ENCODE data around the gene PAK2. TPM values are rescaled to one million over a fixed set of nuclear protein-coding genes. Genes with fewer than 3 reads are reported as not detected.

Gene PAK2
- total RNA-seq, 1 donor from 2014 or later = 41.3 TPM

GRCh38 chr3:196778755-196779154, 39.1 kb downstream of the PAK2 start:
- Histone ChIP-seq H3K27ac (no peak overlapping the region), H3K36me3 (peaks cover 0 to 5% of the 10 kb centered on the region in 2 donors), H3K9me3 (no peaks in the 10 kb centered on the region), H3K4me1 (peaks cover 42% of the 10 kb centered on the region), H3K27me3 (no peaks in the 10 kb centered on the region), H3K4me3 (no peak overlapping the region)
- no peak for DNase-seq (ENCODE audit: extremely low spot score in 2 of 2)
- no peak for TF ChIP-seq POLR2A (IDR thresholded peaks at IDR 0.05)
- TF ChIP-seq CTCF (IDR thresholded peaks at IDR 0.05) = no peak
- no peak for TF ChIP-seq POLR2AphosphoS5 (IDR thresholded peaks at IDR 0.05; ENCODE audit: insufficient read depth in 1 of 2, low read depth in 1 of 2)
- intact Hi-C loops (cut with DNase I) = no loop called here

- Histone ChIP-seq H3K9me3 (no peaks in the 10 kb centered on the region), H3K27me3 (no peaks in the 10 kb centered on the region), H3K4me1 (peaks cover 16% of the 10 kb centered on the region), H3K27ac (no peak overlapping the region), H3K36me3 (peaks cover 0 to 5% of the 10 kb centered on the region in 2 donors), H3K4me3 (no peak overlapping the region)
- intact Hi-C loops (cut with DNase I) = no loop called here
- TF ChIP-seq CTCF (IDR thresholded peaks at IDR 0.05) (no peak), POLR2AphosphoS5 (IDR thresholded peaks at IDR 0.05; ENCODE audit: insufficient read depth in 1 of 2, low read depth in 1 of 2) (no peak), POLR2A (IDR thresholded peaks at IDR 0.05) (no peak)
- no peak for DNase-seq (ENCODE audit: extremely low spot score in 2 of 2)
Measured at GRCh38 chr3:196782511-196782910, 42.9 kb downstream of the PAK2 start.

GRCh38 chr3:196788528-196788927, 48.9 kb downstream of the PAK2 start:
- no peak for TF ChIP-seq CTCF (IDR thresholded peaks at IDR 0.05)
- TF ChIP-seq POLR2AphosphoS5 (IDR thresholded peaks at IDR 0.05; ENCODE audit: insufficient read depth in 1 of 2, low read depth in 1 of 2) = no peak
- no peak for TF ChIP-seq POLR2A (IDR thresholded peaks at IDR 0.05)
- no peak for DNase-seq (ENCODE audit: extremely low spot score in 2 of 2)
- Histone ChIP-seq H3K9me3 (no peaks in the 10 kb centered on the region), H3K27me3 (no peaks in the 10 kb centered on the region), H3K36me3 (peaks cover 0 to 5% of the 10 kb centered on the region in 2 donors), H3K4me1 (no peaks in the 10 kb centered on the region), H3K27ac (no peak overlapping the region), H3K4me3 (no peak overlapping the region)
- intact Hi-C loops (cut with DNase I) = no loop called here

GRCh38 chr3:196789885-196790359, 50.3 kb downstream of the PAK2 start:
- Histone ChIP-seq H3K36me3 (peaks cover 0 to 5% of the 10 kb centered on the region in 2 donors), H3K9me3 (no peaks in the 10 kb centered on the region), H3K4me3 (no peak overlapping the region), H3K4me1 (no peaks in the 10 kb centered on the region), H3K27me3 (no peaks in the 10 kb centered on the region), H3K27ac (no peak overlapping the region)
- DNase-seq (ENCODE audit: extremely low spot score in 2 of 2) = no peak
- intact Hi-C loops (cut with DNase I) = no loop called here
- TF ChIP-seq CTCF (IDR thresholded peaks at IDR 0.05) (no peak), POLR2A (IDR thresholded peaks at IDR 0.05) (no peak), POLR2AphosphoS5 (IDR thresholded peaks at IDR 0.05; ENCODE audit: insufficient read depth in 1 of 2, low read depth in 1 of 2) (no peak)

GRCh38 chr3:196790636-196791035, 51.0 kb downstream of the PAK2 start:
- Histone ChIP-seq H3K9me3 (no peaks in the 10 kb centered on the region), H3K27me3 (no peaks in the 10 kb centered on the region), H3K27ac (no peak overlapping the region), H3K4me3 (no peak overlapping the region), H3K36me3 (peaks cover 0 to 5% of the 10 kb centered on the region in 2 donors), H3K4me1 (no peaks in the 10 kb centered on the region)
- intact Hi-C loops (cut with DNase I) = no loop called here
- DNase-seq (ENCODE audit: extremely low spot score in 2 of 2) = no peak
- TF ChIP-seq CTCF (IDR thresholded peaks at IDR 0.05) = no peak
- no peak for TF ChIP-seq POLR2A (IDR thresholded peaks at IDR 0.05)
- TF ChIP-seq POLR2AphosphoS5 (IDR thresholded peaks at IDR 0.05; ENCODE audit: insufficient read depth in 1 of 2, low read depth in 1 of 2) = no peak

Data from vagina (tissue), 2 donors.